GM06990 (cell line): Measurements from ENCODE around the gene TTC31.
A peak's percentile ranks its signal among the peaks of the same experiment; 100 is the strongest.

ENCODE experiments used
- DNase-seq: peaks from one replicate; pipeline ENCODE4 v3.0.0-alpha.2; 2011; ENCODE audit not compliant: insufficient read length; ENCODE audit errors: extremely low read depth
- H3K27me3 ChIP-seq: replicated peaks from 2 replicates; pipeline ENCODE4 v1.6.0; 2011; ENCODE audit warnings: low read length; ENCODE audit not compliant: control insufficient read depth, insufficient read depth
- H3K36me3 ChIP-seq: 2 replicates; pipeline ENCODE4 v1.5.1; 2011; ENCODE audit warnings: low read length; ENCODE audit not compliant: control insufficient read depth, insufficient read depth
- H3K4me3 ChIP-seq: replicated peaks from 2 replicates; pipeline ENCODE4 v1.5.1; 2011; ENCODE audit warnings: low read depth, mild to moderate bottlenecking, control low read depth, low read length
- CTCF ChIP-seq: IDR thresholded peaks from 2 replicates; pipeline ENCODE4 v1.5.1; 2011; ENCODE audit warnings: low read length, control low read depth, mild to moderate bottlenecking, inconsistent platforms; ENCODE audit not compliant: insufficient read depth, poor library complexity, severe bottlenecking

The TTC31 gene

GRCh38 chr2:74527741-74528140 lies 44.9 kb downstream of the TTC31 start:
- no peak for TF ChIP-seq CTCF
- H3K36me3 ChIP-seq: peaks cover 21% of the 10 kb centered on the region
- no peaks in the 10 kb centered on the region for H3K27me3 ChIP-seq
- no peak overlapping the region; the same call in 1 of the 2 replicates for H3K4me3 ChIP-seq
- no peak for DNase-seq

GRCh38 chr2:74528600-74529356 lies 45.9 kb downstream of the TTC31 start:
- Histone ChIP-seq H3K4me3 (peak overlapping the region; percentile 97), H3K27me3 (no peaks in the 10 kb centered on the region), H3K36me3 (peaks cover 25% of the 10 kb centered on the region)
- no peak for TF ChIP-seq CTCF
- DNase-seq: no peak

GRCh38 chr2:74529357-74530238 lies 46.7 kb downstream of the TTC31 start, which contains the start of the genes AUP1 and HTRA2:
AUP1 (minus strand) TSS chr2:74529706; CDS start chr2:74529629, 77 bp downstream.
HTRA2 (plus strand) TSS chr2:74529933; CDS start chr2:74530007, 74 bp downstream.
- peak; percentile 99 for DNase-seq
- peaks cover 32% of the 10 kb centered on the region for H3K36me3 ChIP-seq

GRCh38 chr2:74530239-74531187 lies 47.6 kb downstream of the TTC31 start:
- Histone ChIP-seq H3K36me3 (peaks cover 34% of the 10 kb centered on the region), H3K4me3 (peak overlapping the region; percentile 97), H3K27me3 (no peaks in the 10 kb centered on the region)
- no peak for TF ChIP-seq CTCF
- peak; percentile 77 for DNase-seq

More at GRCh38 chr2:74529357-74530238, 46.7 kb downstream of the TTC31 start, which contains the start of the genes AUP1 and HTRA2:
- no peak for TF ChIP-seq CTCF
- no peaks in the 10 kb centered on the region for H3K27me3 ChIP-seq
- peak within 1 kb of the TSS; percentile 97 for H3K4me3 ChIP-seq

GRCh38 chr2:74531666-74532065 lies 48.8 kb downstream of the TTC31 start:
- TF ChIP-seq CTCF: no peak
- Histone ChIP-seq H3K27me3 (no peaks in the 10 kb centered on the region), H3K36me3 (peaks cover 35% of the 10 kb centered on the region), H3K4me3 (peak overlapping the region; percentile 97)
- no peak for DNase-seq
